HUES64 (cell line): ENCODE results near the gene VASN.
A peak's percentile ranks its signal among the peaks of the same experiment; 100 is the strongest.

Source experiments
- H3K27ac ChIP-seq: 2 replicates; pipeline ENCODE4 v1.7.0; 2013; ENCODE audit warnings: low read depth, low read length, inconsistent platforms
- H3K27me3 ChIP-seq: 2 replicates; pipeline ENCODE4 v1.6.1; 2013; ENCODE audit warnings: mild to moderate bottlenecking, low read length; ENCODE audit not compliant: insufficient read depth
- H3K36me3 ChIP-seq: 2 replicates; pipeline ENCODE4 v1.6.1; 2013; ENCODE audit warnings: mild to moderate bottlenecking, low read length; ENCODE audit not compliant: insufficient read depth
- H3K4me1 ChIP-seq: 2 replicates; pipeline ENCODE4 v1.6.1; 2013; ENCODE audit warnings: mild to moderate bottlenecking, low read length, moderate library complexity; ENCODE audit not compliant: insufficient read depth
- H3K4me3 ChIP-seq: 2 replicates; pipeline ENCODE4 v1.5.1; 2013; ENCODE audit warnings: mild to moderate bottlenecking, low read length, moderate library complexity
- H3K9ac ChIP-seq: 2 replicates; pipeline ENCODE4 v1.6.1; 2013; ENCODE audit warnings: mild to moderate bottlenecking, low read depth, low read length
- H3K9me3 ChIP-seq: 2 replicates; pipeline ENCODE4 v1.6.1; 2013; ENCODE audit warnings: low read depth, low read length; ENCODE audit not compliant: insufficient read depth
- WGBS: fragments of 150-250, 120-280 bp; methylation state at CpG from one replicate; pipeline ENCODE4 v1.1.7; 2013; ENCODE audit warnings: missing lambda C conversion rate; 5-methylcytosine and 5-hydroxymethylcytosine counted together

VASN gene

DNA sequence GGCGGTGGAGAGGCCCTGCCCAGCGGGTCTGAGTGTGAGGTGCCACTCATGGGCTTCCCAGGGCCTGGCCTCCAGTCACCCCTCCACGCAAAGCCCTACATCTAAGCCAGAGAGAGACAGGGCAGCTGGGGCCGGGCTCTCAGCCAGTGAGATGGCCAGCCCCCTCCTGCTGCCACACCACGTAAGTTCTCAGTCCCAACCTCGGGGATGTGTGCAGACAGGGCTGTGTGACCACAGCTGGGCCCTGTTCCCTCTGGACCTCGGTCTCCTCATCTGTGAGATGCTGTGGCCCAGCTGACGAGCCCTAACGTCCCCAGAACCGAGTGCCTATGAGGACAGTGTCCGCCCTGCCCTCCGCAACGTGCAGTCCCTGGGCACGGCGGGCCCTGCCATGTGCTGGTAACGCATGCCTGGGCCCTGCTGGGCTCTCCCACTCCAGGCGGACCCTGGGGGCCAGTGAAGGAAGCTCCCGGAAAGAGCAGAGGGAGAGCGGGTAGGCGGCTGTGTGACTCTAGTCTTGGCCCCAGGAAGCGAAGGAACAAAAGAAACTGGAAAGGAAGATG is 11.2 kb downstream of the VASN start:
- 96% methylated on average over 21 of the region's 21 CpGs for WGBS
- Histone ChIP-seq H3K9me3 (no peaks in the 10 kb centered on the region), H3K27ac (no peak overlapping the region), H3K4me1 (peaks cover 1% of the 10 kb centered on the region), H3K9ac (no peak overlapping the region), H3K36me3 (peaks cover 4% of the 10 kb centered on the region; the same call in 1 of the 2 replicates), H3K27me3 (no peaks in the 10 kb centered on the region), H3K4me3 (no peak overlapping the region)

DNA sequence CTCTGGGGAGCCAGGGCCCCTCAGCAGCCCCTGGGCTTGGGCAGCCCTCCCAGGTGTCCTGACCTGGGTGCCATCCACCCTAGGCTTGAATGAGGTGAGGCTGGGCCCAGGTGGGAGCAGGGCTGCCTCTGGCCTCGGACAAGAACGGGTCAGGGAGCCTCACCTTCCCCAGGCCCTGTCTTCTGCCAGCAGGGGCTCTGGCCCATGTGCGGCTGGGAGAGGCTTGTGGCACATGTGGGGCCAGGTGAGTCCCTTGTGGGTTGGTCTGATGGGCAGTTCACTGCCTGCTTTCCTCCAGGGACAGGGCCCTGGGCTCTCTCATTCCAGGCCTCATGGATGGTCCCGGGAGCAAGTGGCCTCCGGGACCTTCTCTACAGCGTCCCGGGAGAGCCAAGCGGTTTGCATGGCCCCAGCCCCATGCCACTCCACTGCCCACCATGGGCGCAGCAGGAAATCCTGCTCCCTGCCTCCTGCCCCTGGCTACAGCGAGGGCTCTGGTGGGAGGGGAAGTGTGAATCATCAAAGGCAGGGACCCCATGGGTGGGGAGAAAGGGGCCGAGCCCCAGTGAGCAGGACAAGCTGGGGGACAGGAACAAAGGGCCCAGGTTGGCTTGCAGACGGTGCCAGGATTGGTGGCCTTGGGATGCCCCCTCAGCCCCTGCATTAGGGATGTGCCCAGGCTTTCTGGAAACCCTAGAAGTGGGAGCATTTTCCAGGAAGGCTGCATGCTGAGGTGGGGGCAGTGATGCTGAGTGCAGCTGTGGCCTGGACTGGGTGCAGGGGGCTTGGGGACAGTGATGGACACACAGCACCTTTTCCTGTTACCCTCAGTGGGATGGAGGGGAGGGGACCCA is 12.2 kb downstream of the VASN start:
- H3K27me3 ChIP-seq, result no peaks in the 10 kb centered on the region
- H3K36me3 ChIP-seq, result peaks cover 4% of the 10 kb centered on the region; the same call in 1 of the 2 replicates
- H3K4me1 ChIP-seq, result peaks cover 2% of the 10 kb centered on the region
- H3K9ac ChIP-seq, result no peak overlapping the region; the same call in 1 of the 2 replicates
- WGBS, result 92% methylated on average over 12 of the region's 12 CpGs
- no peak overlapping the region for H3K4me3 ChIP-seq
- no peaks in the 10 kb centered on the region for H3K9me3 ChIP-seq
- H3K27ac ChIP-seq, result no peak overlapping the region

- H3K36me3 ChIP-seq, result peaks cover 4% of the 10 kb centered on the region; the same call in 1 of the 2 replicates
Measured at GRCh38 chr16:4384509-4384942, 12.9 kb downstream of the VASN start.

DNA sequence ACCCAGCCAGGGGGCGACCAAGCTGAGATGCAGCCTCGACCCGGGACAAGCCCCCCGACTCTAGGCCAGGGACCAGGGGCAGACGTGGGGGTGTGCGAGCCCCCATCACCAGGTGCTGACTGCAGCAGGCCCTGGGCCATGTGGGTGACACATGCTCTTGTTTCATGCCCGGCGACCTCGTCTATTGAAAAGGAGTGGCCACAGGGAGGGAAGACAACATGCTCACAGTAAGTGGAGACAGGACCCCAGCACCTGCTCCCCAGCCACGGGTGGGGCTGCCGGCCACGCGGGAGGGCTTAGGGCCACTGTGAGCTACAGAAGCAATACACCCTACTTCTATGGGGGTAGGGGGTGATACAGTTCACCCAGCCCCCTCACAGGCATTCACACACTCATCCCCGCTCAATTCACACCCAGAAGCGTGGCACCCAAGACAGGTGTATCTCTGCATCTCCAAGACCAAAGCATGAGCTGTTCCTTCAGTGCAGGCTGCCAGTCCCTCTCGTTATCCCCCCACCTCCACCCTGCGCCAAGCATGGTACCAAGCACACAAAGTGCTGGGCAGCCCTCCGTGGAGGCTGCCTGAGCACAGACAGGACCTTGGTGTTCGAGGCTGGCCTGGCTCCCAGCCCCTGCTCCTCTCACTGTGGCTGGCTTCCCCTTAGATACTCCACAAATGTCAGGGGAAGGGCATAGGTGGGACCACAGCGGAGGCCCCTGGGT is 13.6 kb downstream of the VASN start:
- H3K9ac ChIP-seq, result no peak overlapping the region

More at GRCh38 chr16:4384509-4384942, 12.9 kb downstream of the VASN start:
- no peaks in the 10 kb centered on the region for H3K9me3 ChIP-seq
- H3K9ac ChIP-seq, result no peak overlapping the region
- WGBS, result 86% methylated on average over 20 of the region's 20 CpGs
- H3K27me3 ChIP-seq, result no peaks in the 10 kb centered on the region
- H3K4me3 ChIP-seq, result no peak overlapping the region
- H3K27ac ChIP-seq, result no peak overlapping the region; the same call in 1 of the 2 replicates
- peaks cover 9% of the 10 kb centered on the region; the same call in 1 of the 2 replicates for H3K4me1 ChIP-seq

GRCh38 chr16:4385789-4386450 is 14.3 kb downstream of the VASN start:
- H3K4me1 ChIP-seq, result peaks cover 19% of the 10 kb centered on the region
- H3K9me3 ChIP-seq, result no peaks in the 10 kb centered on the region
- H3K4me3 ChIP-seq, result no peak overlapping the region
- no peaks in the 10 kb centered on the region for H3K27me3 ChIP-seq
- peaks cover 4% of the 10 kb centered on the region; the same call in 1 of the 2 replicates for H3K36me3 ChIP-seq
- H3K9ac ChIP-seq, result no peak overlapping the region
- 96% methylated on average over 11 of the region's 11 CpGs for WGBS
- H3K27ac ChIP-seq, result no peak overlapping the region

More for the DNA sequence above, 13.6 kb downstream of the VASN start:
- Histone ChIP-seq H3K4me1 (peaks cover 15% of the 10 kb centered on the region), H3K4me3 (no peak overlapping the region), H3K27me3 (no peaks in the 10 kb centered on the region), H3K36me3 (peaks cover 4% of the 10 kb centered on the region; the same call in 1 of the 2 replicates), H3K9me3 (no peaks in the 10 kb centered on the region), H3K27ac (no peak overlapping the region)
- WGBS, result 88% methylated on average over 17 of the region's 20 CpGs

DNA sequence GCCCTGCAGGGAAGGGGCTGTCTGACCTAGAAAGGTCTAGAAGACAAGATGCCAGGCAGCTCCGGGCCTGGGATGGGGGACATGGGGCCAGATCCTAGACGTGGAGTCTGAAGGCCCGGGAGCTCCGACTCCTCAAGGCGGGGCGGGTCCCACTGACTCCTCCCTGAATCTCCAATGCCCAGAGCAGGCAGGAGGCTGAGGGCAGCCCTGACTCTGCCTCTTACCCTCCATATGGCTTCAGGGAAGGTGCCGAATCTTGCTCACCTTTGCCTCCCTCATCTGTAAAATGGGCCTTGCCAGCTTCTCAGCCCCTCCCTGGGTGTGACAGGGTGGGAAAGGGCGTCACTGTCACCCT is 14.8 kb downstream of the VASN start:
- H3K36me3 ChIP-seq, result peaks cover 4% of the 10 kb centered on the region; the same call in 1 of the 2 replicates
- no peak overlapping the region for H3K27ac ChIP-seq
- no peaks in the 10 kb centered on the region for H3K9me3 ChIP-seq
- no peak overlapping the region for H3K4me3 ChIP-seq
- 87% methylated on average over 8 of the region's 8 CpGs for WGBS
- H3K9ac ChIP-seq, result no peak overlapping the region
- no peaks in the 10 kb centered on the region for H3K27me3 ChIP-seq
- peaks cover 20% of the 10 kb centered on the region for H3K4me1 ChIP-seq

GRCh38 chr16:4386951-4387565 is 15.4 kb downstream of the VASN start:
- H3K36me3 ChIP-seq, result peaks cover 4% of the 10 kb centered on the region; the same call in 1 of the 2 replicates
- no peak overlapping the region for H3K9ac ChIP-seq
- H3K4me1 ChIP-seq, result peaks cover 26% of the 10 kb centered on the region
- H3K9me3 ChIP-seq, result no peaks in the 10 kb centered on the region
- no peaks in the 10 kb centered on the region for H3K27me3 ChIP-seq
- no peak overlapping the region for H3K4me3 ChIP-seq
- no peak overlapping the region for H3K27ac ChIP-seq
- WGBS, result 91% methylated on average over 10 of the region's 10 CpGs

- H3K4me1 ChIP-seq, result peaks cover 32% of the 10 kb centered on the region
- H3K9me3 ChIP-seq, result no peaks in the 10 kb centered on the region
- H3K9ac ChIP-seq, result no peak overlapping the region
- no peaks in the 10 kb centered on the region for H3K27me3 ChIP-seq
- H3K27ac ChIP-seq, result peak overlapping the region; percentile 27; the same call in 1 of the 2 replicates
- H3K4me3 ChIP-seq, result no peak overlapping the region
- peaks cover 3% of the 10 kb centered on the region; the same call in 1 of the 2 replicates for H3K36me3 ChIP-seq
- WGBS, result 93% methylated on average over 20 of the region's 20 CpGs
Measured at GRCh38 chr16:4387781-4388180, 16.1 kb downstream of the VASN start.

GRCh38 chr16:4388271-4389021 is 16.8 kb downstream of the VASN start:
- Histone ChIP-seq H3K9ac (0 out of 2 replicates have a peak overlapping the region, but pooled peaks have one; percentile 7), H3K36me3 (no peaks in the 10 kb centered on the region), H3K27me3 (no peaks in the 10 kb centered on the region), H3K27ac (peak overlapping the region; percentile 41), H3K9me3 (no peaks in the 10 kb centered on the region), H3K4me1 (peaks cover 38% of the 10 kb centered on the region), H3K4me3 (no peak overlapping the region)
- WGBS, result 74% methylated on average over 19 of the region's 19 CpGs
